H9 (cell line): ENCODE data around the gene DARS1. TPM values are rescaled to one million over a fixed set of nuclear protein-coding genes. Genes with fewer than 3 reads are reported as not detected.
A peak's percentile ranks its signal among the peaks of the same experiment; 100 is the strongest.

Experiments used
- DNase-seq: peaks from one replicate; pipeline ENCODE4 v3.0.0-alpha.2; 2017
- H2AFZ ChIP-seq: one replicate; pipeline ENCODE4 v1.6.1; 2013; ENCODE audit warnings: mild to moderate bottlenecking, low read length, control low read depth, moderate library complexity
- H2AK5ac ChIP-seq: 2 replicates; pipeline ENCODE4 v1.6.1; 2013; ENCODE audit warnings: low read length, control low read depth, mixed read lengths; ENCODE audit not compliant: insufficient read length
- H2BK120ac ChIP-seq: one replicate; pipeline ENCODE4 v1.6.1; 2013; ENCODE audit warnings: low read depth, mild to moderate bottlenecking, low read length, control low read depth, inconsistent platforms; ENCODE audit not compliant: poor library complexity, severe bottlenecking
- H2BK12ac ChIP-seq: 2 replicates; pipeline ENCODE4 v1.6.1; 2013; ENCODE audit warnings: low read length, control low read depth, mixed read lengths, low read depth; ENCODE audit not compliant: insufficient read length
- H2BK15ac ChIP-seq: 2 replicates; pipeline ENCODE4 v1.6.1; 2013; ENCODE audit warnings: low read depth, low read length, control low read depth
- H2BK20ac ChIP-seq: one replicate; pipeline ENCODE4 v1.6.1; 2013; ENCODE audit warnings: low read depth, mild to moderate bottlenecking, low read length, control low read depth, inconsistent platforms; ENCODE audit not compliant: poor library complexity, severe bottlenecking
- H2BK5ac ChIP-seq: 2 replicates; pipeline ENCODE4 v1.6.1; 2013; ENCODE audit warnings: low read length, control low read depth, mixed read lengths; ENCODE audit not compliant: insufficient read length
- H3K14ac ChIP-seq: 2 replicates; pipeline ENCODE4 v1.6.1; 2013; ENCODE audit warnings: low read length, control low read depth; ENCODE audit not compliant: insufficient read depth
- H3K18ac ChIP-seq: 2 replicates; pipeline ENCODE4 v1.6.1; 2013; ENCODE audit warnings: low read depth, mild to moderate bottlenecking, mixed read lengths, low read length, control low read depth; ENCODE audit not compliant: insufficient read length
- H3K23ac ChIP-seq: 2 replicates; pipeline ENCODE4 v1.6.1; 2013; ENCODE audit warnings: low read length, control low read depth, mixed read lengths, low read depth; ENCODE audit not compliant: insufficient read length
- H3K23me2 ChIP-seq: 2 replicates; pipeline ENCODE4 v1.6.1; 2013; ENCODE audit warnings: low read depth, mild to moderate bottlenecking, mixed read lengths, low read length, control low read depth; ENCODE audit not compliant: insufficient read length, poor library complexity, severe bottlenecking
- H3K27ac ChIP-seq: 2 replicates; pipeline ENCODE4 v1.5.1; 2013; ENCODE audit warnings: low read length, control low read depth, mixed read lengths, low read depth; ENCODE audit not compliant: insufficient read length
- H3K27me3 ChIP-seq: 2 replicates; pipeline ENCODE4 v1.6.1; 2013; ENCODE audit warnings: low read length, control low read depth, inconsistent platforms; ENCODE audit not compliant: insufficient read depth
- H3K4ac ChIP-seq: 2 replicates; pipeline ENCODE4 v1.6.1; 2013; ENCODE audit warnings: low read depth, mild to moderate bottlenecking, control low read depth, inconsistent platforms, low read length, moderate library complexity
- H3K4me1 ChIP-seq: 2 replicates; pipeline ENCODE4 v1.6.1; 2013; ENCODE audit warnings: low read length, control low read depth, inconsistent platforms; ENCODE audit not compliant: insufficient read depth
- H3K4me2 ChIP-seq: 2 replicates; pipeline ENCODE4 v1.6.1; 2013; ENCODE audit warnings: low read length, control low read depth, mixed read lengths; ENCODE audit not compliant: insufficient read length, insufficient read depth
- H3K56ac ChIP-seq: 2 replicates; pipeline ENCODE4 v1.6.1; 2013; ENCODE audit warnings: low read depth, mild to moderate bottlenecking, mixed read lengths, low read length, control low read depth; ENCODE audit not compliant: insufficient read length
- H3K79me1 ChIP-seq: 2 replicates; pipeline ENCODE4 v1.6.1; 2013; ENCODE audit warnings: low read depth, mild to moderate bottlenecking, moderate library complexity, low read length, control low read depth, inconsistent platforms; ENCODE audit not compliant: insufficient read depth, poor library complexity, severe bottlenecking
- H3K79me2 ChIP-seq: 2 replicates; pipeline ENCODE4 v1.6.1; 2013; ENCODE audit warnings: low read length, control low read depth, inconsistent platforms; ENCODE audit not compliant: insufficient read depth
- H3K9ac ChIP-seq: 2 replicates; pipeline ENCODE4 v1.6.1; 2013; ENCODE audit warnings: low read length, control low read depth, mixed read lengths; ENCODE audit not compliant: insufficient read length; ENCODE audit errors: extremely low read depth
- H3K9me3 ChIP-seq: one replicate; pipeline ENCODE4 v1.6.1; 2013; ENCODE audit warnings: low read depth, low read length, inconsistent platforms; ENCODE audit not compliant: control insufficient read depth
- H3T11ph ChIP-seq: one replicate; pipeline ENCODE4 v1.6.1; 2013; ENCODE audit warnings: mild to moderate bottlenecking, low read length, control low read depth, inconsistent platforms
- H4K20me1 ChIP-seq: one replicate; pipeline ENCODE4 v1.6.1; 2013; ENCODE audit not compliant: control insufficient read depth, insufficient read length, insufficient read depth
- H4K5ac ChIP-seq: 2 replicates; pipeline ENCODE4 v1.6.1; 2013; ENCODE audit warnings: low read depth, mild to moderate bottlenecking, mixed read lengths, low read length, control low read depth; ENCODE audit not compliant: insufficient read length
- H4K8ac ChIP-seq: replicated peaks from 2 replicates; pipeline ENCODE4 v1.6.1; 2013; ENCODE audit warnings: low read length, control low read depth, mixed read lengths, low read depth; ENCODE audit not compliant: insufficient read length
- H4K91ac ChIP-seq: 2 replicates; pipeline ENCODE4 v1.6.1; 2013; ENCODE audit warnings: low read depth, mild to moderate bottlenecking, moderate library complexity, mixed read lengths, low read length, control low read depth; ENCODE audit not compliant: insufficient read length
- H3K27ac Mint-ChIP-seq, 3 experiments: 2 replicates in 2 of 3; 3 replicates in 1 of 3; pipeline ENCODE4 v1.8.0; 2020 to 2021; ENCODE audit warnings: mixed read lengths in 3 of 3, mild to moderate bottlenecking in 1 of 3, moderate library complexity in 1 of 3
- H3K27me3 Mint-ChIP-seq: 2 replicates; pipeline ENCODE4 v1.8.0; 2021; ENCODE audit warnings: low read depth, mild to moderate bottlenecking, moderate library complexity, mixed read lengths
- H3K36me3 Mint-ChIP-seq, 3 experiments: 2 replicates in 2 of 3; 3 replicates in 1 of 3; pipeline ENCODE4 v1.8.0; 2020 to 2021; ENCODE audit warnings: low read depth in 3 of 3, mixed read lengths in 3 of 3; ENCODE audit not compliant: insufficient read depth in 1 of 3
- H3K4me1 Mint-ChIP-seq, 2 experiments: 2 replicates each; pipeline ENCODE4 v1.8.0; 2020; ENCODE audit warnings: mixed read lengths in 2 of 2
- H3K4me3 Mint-ChIP-seq, 2 experiments: 2 replicates in 1 of 2; 3 replicates in 1 of 2; pipeline ENCODE4 v1.8.0; 2020 to 2021; ENCODE audit warnings: mild to moderate bottlenecking in 2 of 2, mixed read lengths in 2 of 2, moderate library complexity in 1 of 2
- H3K9me3 Mint-ChIP-seq, 2 experiments: 2 replicates in 1 of 2; 3 replicates in 1 of 2; pipeline ENCODE4 v1.8.0; 2020; ENCODE audit warnings: mild to moderate bottlenecking in 2 of 2, mixed read lengths in 2 of 2, moderate library complexity in 1 of 2
- CTCF ChIP-seq: fragments of 200-600 bp; sonication (generic); conservative IDR thresholded peaks from 3 replicates; pipeline ENCODE4 v1.8.0; 2021; ENCODE audit warnings: antibody characterized with exemption, mild to moderate bottlenecking
- WGBS: extraction: QIAGEN DNeasy Blood & Tissue Kit; methylation state at CpG from one replicate; pipeline ENCODE4 v1.1.7; 2013; ENCODE audit warnings: missing lambda C conversion rate, low lambda C conversion rate, mixed read lengths; ENCODE audit not compliant: insufficient read length; ENCODE audit errors: extremely low coverage; 5-methylcytosine and 5-hydroxymethylcytosine counted together
- total RNA-seq: library from RNA; stranded (reverse); gene quantifications from 2 replicates; pipeline ENCODE4 v1.2.1, GENCODE V29; 2021

The DARS1 gene
- total RNA-seq, 1 experiment from 2014 or later, result 117 TPM

- Histone ChIP-seq H3K14ac (no peak overlapping the region), H3K18ac (no peak overlapping the region), H3K79me1 (no peaks in the 10 kb centered on the region), H3K4me2 (no peak overlapping the region), H3K4ac (no peak overlapping the region), H3K4me1 (peaks cover 4% of the 10 kb centered on the region; the same call in 1 of the 2 replicates), H3K27me3 (no peaks in the 10 kb centered on the region; the same call in 1 of the 2 replicates), H3K56ac (no peak overlapping the region), H2BK12ac (no peak overlapping the region), H4K5ac (no peak overlapping the region), H3T11ph (no peak overlapping the region), H2BK15ac (no peak overlapping the region), H2BK20ac (no peak overlapping the region), H4K20me1 (no peaks in the 10 kb centered on the region), H2AFZ (no peak overlapping the region), H4K91ac (no peak overlapping the region), H3K9me3 (no peaks in the 10 kb centered on the region), H3K23ac (no peak overlapping the region), H3K9ac (no peak overlapping the region), H4K8ac (no peak overlapping the region), H3K79me2 (no peaks in the 10 kb centered on the region), H2BK120ac (no peak overlapping the region), H2AK5ac (no peak overlapping the region), H2BK5ac (no peak overlapping the region), H3K23me2 (no peaks in the 10 kb centered on the region), H3K27ac (no peak overlapping the region)
- Mint-ChIP-seq H3K36me3 (no peaks in the 10 kb centered on the region), H3K4me3 (no peak overlapping the region), H3K4me1 (peaks cover 16 to 18% of the 10 kb centered on the region in 2 experiments), H3K27me3 (no peaks in the 10 kb centered on the region), H3K9me3 (no peaks in the 10 kb centered on the region), H3K27ac (peak overlapping the region in 1 of 3 experiments; percentile 95; a peak in 3 of 7 replicates)
- no CpG with 5 or more reads among the region's 4 CpGs for WGBS
- DNase-seq, result no peak
- no peak for TF ChIP-seq CTCF
Measured at GRCh38 chr2:136013955-136014354, 28.5 kb upstream of the DARS1 start.
